ENCODE results near the gene CCDC38. TPM values are rescaled to one million over a fixed set of nuclear protein-coding genes. Genes with fewer than 3 reads are reported as not detected.
A peak's percentile ranks its signal among the peaks of the same experiment; 100 is the strongest.

CCDC38 gene
- total and polyA plus RNA-seq, 7 donors: 0.04 to 0.30 (median 0.08) TPM; not detected in 4

DNA sequence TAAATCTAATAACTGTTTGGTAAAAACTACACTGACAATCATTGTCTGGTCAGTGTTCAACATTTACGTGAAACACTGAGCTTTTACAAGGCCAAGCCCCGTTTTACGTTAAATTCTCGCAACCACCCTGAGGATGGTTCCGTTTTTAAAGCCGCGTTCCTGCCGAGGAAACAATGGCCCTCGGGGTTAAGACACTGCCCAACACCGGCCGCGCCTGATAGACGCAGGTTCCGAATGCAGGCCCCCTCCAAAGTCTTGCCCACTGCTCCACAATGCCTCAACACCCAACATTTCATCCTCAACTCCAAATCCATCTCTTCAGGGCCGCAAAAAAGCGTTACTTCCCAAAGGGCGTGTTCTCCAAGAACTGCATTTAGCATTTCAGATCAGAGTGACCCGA, 84.6 kb downstream of the CCDC38 start:
- DNase-seq (no peak), ATAC-seq (no peak)
- Histone ChIP-seq H3K36me3 (ENCODE audit: insufficient read depth in 1 of 2, low read depth in 1 of 2) (peaks cover 3 to 18% of the 10 kb centered on the region in 2 donors), H3K4me1 (peaks cover 10% of the 10 kb centered on the region), H3K27ac (no peak overlapping the region), H3K4me3 (peak overlapping the region; percentile 74), H3K9me3 (no peaks in the 10 kb centered on the region), H3K27me3 (ENCODE audit: insufficient read depth in 3 of 3, low read length in 2 of 3) (peaks cover 0 to 2% (median 0%) of the 10 kb centered on the region in 3 donors)
- TF ChIP-seq CTCF (IDR thresholded peaks at IDR 0.05): no peak
- intact Hi-C loops (cut with DNase I): loop anchor here in 1 of 2 donors (10.0 kb wide), 1 partner anchor 547 kb away; the partner anchor contains the start of gene CDK17
- 59 to 64% (median 61%) methylated on average over 18 of the region's 18 CpGs for WGBS, 3 donors

DNA sequence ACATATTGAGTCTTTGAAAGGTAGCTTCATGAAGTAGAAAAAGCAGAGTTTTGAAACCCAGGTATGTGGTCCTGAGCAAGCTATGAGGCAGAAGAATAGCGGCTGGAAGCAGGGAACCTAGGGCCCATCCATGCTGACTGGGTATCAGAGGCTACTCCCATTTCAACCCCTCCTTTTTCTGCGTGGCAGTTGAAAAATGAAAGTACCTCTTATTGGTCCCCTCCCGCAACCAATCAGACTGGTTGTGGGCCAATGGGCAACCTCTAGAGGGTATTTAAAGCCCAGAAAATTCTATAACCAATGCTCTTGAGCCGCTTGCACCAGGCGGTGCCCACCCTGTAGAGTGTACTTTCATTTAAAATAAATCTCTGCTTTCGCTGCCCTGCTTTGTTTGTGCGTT, 85.3 kb downstream of the CCDC38 start:
- intact Hi-C loops (cut with DNase I): loop anchor here in 1 of 2 donors (10.0 kb wide), 1 partner anchor 548 kb away; the partner anchor contains the start of gene CDK17
- WGBS, 3 donors: 93 to 96% (median 95%) methylated on average over 7 of the region's 7 CpGs
- H3K27ac ChIP-seq: no peak overlapping the region
- H3K4me3 ChIP-seq: no peak overlapping the region
- H3K4me1 ChIP-seq: peaks cover 10% of the 10 kb centered on the region
- ATAC-seq (no peak), DNase-seq (no peak)
- peaks cover 0 to 2% (median 0%) of the 10 kb centered on the region in 3 donors for H3K27me3 ChIP-seq (ENCODE audit: insufficient read depth in 3 of 3, low read length in 2 of 3)
- TF ChIP-seq CTCF (IDR thresholded peaks at IDR 0.05): no peak
- peaks cover 3 to 12% of the 10 kb centered on the region in 2 donors for H3K36me3 ChIP-seq (ENCODE audit: insufficient read depth in 1 of 2, low read depth in 1 of 2)
- no peaks in the 10 kb centered on the region for H3K9me3 ChIP-seq

GRCh38 chr12:95852133-95852532, 90.3 kb downstream of the CCDC38 start:
- H3K36me3 ChIP-seq (ENCODE audit: insufficient read depth in 1 of 2, low read depth in 1 of 2): no peaks in the 10 kb centered on the region
- no peaks in the 10 kb centered on the region for H3K4me1 ChIP-seq
- H3K9me3 ChIP-seq: no peaks in the 10 kb centered on the region
- WGBS, 3 donors: 79 to 92% (median 88%) methylated on average over 4 of the region's 4 CpGs
- ATAC-seq (no peak), DNase-seq (no peak)
- no peak overlapping the region for H3K4me3 ChIP-seq
- intact Hi-C loops (cut with DNase I): loop anchor here in 1 of 2 donors (10.0 kb wide), 1 partner anchor 553 kb away; the partner anchor contains the start of gene CDK17
- peaks cover 0 to 4% (median 0%) of the 10 kb centered on the region in 3 donors for H3K27me3 ChIP-seq (ENCODE audit: insufficient read depth in 3 of 3, low read length in 2 of 3)
- H3K27ac ChIP-seq: no peak overlapping the region
- TF ChIP-seq CTCF (IDR thresholded peaks at IDR 0.05): no peak

DNA sequence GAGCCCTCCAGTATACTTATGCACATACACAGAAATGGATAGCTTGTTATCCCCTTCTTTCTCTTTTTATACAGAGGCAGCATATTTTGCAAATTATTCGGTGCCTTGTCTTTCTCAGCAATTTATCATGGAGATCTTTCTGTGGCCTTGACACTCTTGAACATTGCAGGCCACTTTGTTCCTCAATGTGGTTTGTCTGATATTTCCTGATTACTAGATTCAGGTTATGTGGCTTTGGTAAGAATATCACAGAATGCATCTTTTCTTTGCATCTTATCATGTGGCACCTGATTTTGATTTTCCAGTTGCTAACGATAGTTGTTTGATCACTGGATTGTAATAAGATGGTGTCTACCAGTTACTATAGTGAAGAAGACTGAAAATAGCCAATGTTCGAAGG, 90.8 kb downstream of the CCDC38 start:
- Histone ChIP-seq H3K4me3 (no peak overlapping the region), H3K36me3 (ENCODE audit: insufficient read depth in 1 of 2, low read depth in 1 of 2) (no peaks in the 10 kb centered on the region), H3K9me3 (no peaks in the 10 kb centered on the region), H3K27me3 (ENCODE audit: insufficient read depth in 3 of 3, low read length in 2 of 3) (peaks cover 0 to 4% (median 0%) of the 10 kb centered on the region in 3 donors), H3K27ac (no peak overlapping the region), H3K4me1 (no peaks in the 10 kb centered on the region)
- WGBS, 3 donors: 79 to 83% (median 80%) methylated on average over 3 of the region's 3 CpGs
- DNase-seq: no peak
- TF ChIP-seq CTCF (IDR thresholded peaks at IDR 0.05): no peak
- intact Hi-C loops (cut with DNase I): loop anchor here in 1 of 2 donors (10.0 kb wide), 1 partner anchor 553 kb away; the partner anchor contains the start of gene CDK17
- no peak for ATAC-seq

All from psoas muscle (tissue), 8 donors.